ENCODE measurements around the gene FAM20A.
"Not testable (repeated sequence)": the region's sequence is repeated elsewhere in the genome, so short reads cannot be mapped to it uniquely, and the experiment has no call there.

The FAM20A gene

GRCh38 chr17:68499587-68499986, 101.6 kb downstream of the FAM20A start:
- Histone ChIP-seq H3K9ac (ENCODE audit: low read depth, low read length) (no peak overlapping the region), H3K9me3 (ENCODE audit: insufficient read depth, low read depth, low read length) (no peaks in the 10 kb centered on the region), H3K4me1 (ENCODE audit: insufficient read depth, low read length) (no peaks in the 10 kb centered on the region), H3K27me3 (ENCODE audit: insufficient read depth, low read length) (no peaks in the 10 kb centered on the region), H3K27ac (ENCODE audit: low read length) (no peak overlapping the region), H3K36me3 (ENCODE audit: insufficient read depth, low read depth, low read length) (no peaks in the 10 kb centered on the region), H3K4me3 (ENCODE audit: low read length) (no peak overlapping the region)

- H3K4me1 ChIP-seq (ENCODE audit: insufficient read depth, low read length) = no peaks in the 10 kb centered on the region
- no peak overlapping the region for H3K27ac ChIP-seq (ENCODE audit: low read length)
- no peak overlapping the region for H3K9ac ChIP-seq (ENCODE audit: low read depth, low read length)
- no peak overlapping the region for H3K4me3 ChIP-seq (ENCODE audit: low read length)
- no peaks in the 10 kb centered on the region for H3K9me3 ChIP-seq (ENCODE audit: insufficient read depth, low read depth, low read length)
- H3K36me3 ChIP-seq (ENCODE audit: insufficient read depth, low read depth, low read length) = no peaks in the 10 kb centered on the region
- H3K27me3 ChIP-seq (ENCODE audit: insufficient read depth, low read length) = no peaks in the 10 kb centered on the region
Measured at GRCh38 chr17:68498479-68499326, 102.5 kb downstream of the FAM20A start.

- Histone ChIP-seq H3K9me3 (ENCODE audit: insufficient read depth, low read depth, low read length) (no peaks in the 10 kb centered on the region), H3K36me3 (ENCODE audit: insufficient read depth, low read depth, low read length) (no peaks in the 10 kb centered on the region), H3K4me3 (ENCODE audit: low read length) (no peak overlapping the region), H3K9ac (ENCODE audit: low read depth, low read length) (no peak overlapping the region), H3K27ac (ENCODE audit: low read length) (no peak overlapping the region), H3K4me1 (ENCODE audit: insufficient read depth, low read length) (no peaks in the 10 kb centered on the region), H3K27me3 (ENCODE audit: insufficient read depth, low read length) (no peaks in the 10 kb centered on the region)
Measured at GRCh38 chr17:68497885-68498319, 103.3 kb downstream of the FAM20A start.

- Histone ChIP-seq H3K9me3 (ENCODE audit: insufficient read depth, low read depth, low read length) (no peaks in the 10 kb centered on the region), H3K27ac (ENCODE audit: low read length) (no peak overlapping the region), H3K9ac (ENCODE audit: low read depth, low read length) (no peak overlapping the region), H3K27me3 (ENCODE audit: insufficient read depth, low read length) (no peaks in the 10 kb centered on the region), H3K4me3 (ENCODE audit: low read length) (no peak overlapping the region), H3K4me1 (ENCODE audit: insufficient read depth, low read length) (no peaks in the 10 kb centered on the region), H3K36me3 (ENCODE audit: insufficient read depth, low read depth, low read length) (no peaks in the 10 kb centered on the region)
Measured at GRCh38 chr17:68495081-68495480, 106.1 kb downstream of the FAM20A start.

DNA sequence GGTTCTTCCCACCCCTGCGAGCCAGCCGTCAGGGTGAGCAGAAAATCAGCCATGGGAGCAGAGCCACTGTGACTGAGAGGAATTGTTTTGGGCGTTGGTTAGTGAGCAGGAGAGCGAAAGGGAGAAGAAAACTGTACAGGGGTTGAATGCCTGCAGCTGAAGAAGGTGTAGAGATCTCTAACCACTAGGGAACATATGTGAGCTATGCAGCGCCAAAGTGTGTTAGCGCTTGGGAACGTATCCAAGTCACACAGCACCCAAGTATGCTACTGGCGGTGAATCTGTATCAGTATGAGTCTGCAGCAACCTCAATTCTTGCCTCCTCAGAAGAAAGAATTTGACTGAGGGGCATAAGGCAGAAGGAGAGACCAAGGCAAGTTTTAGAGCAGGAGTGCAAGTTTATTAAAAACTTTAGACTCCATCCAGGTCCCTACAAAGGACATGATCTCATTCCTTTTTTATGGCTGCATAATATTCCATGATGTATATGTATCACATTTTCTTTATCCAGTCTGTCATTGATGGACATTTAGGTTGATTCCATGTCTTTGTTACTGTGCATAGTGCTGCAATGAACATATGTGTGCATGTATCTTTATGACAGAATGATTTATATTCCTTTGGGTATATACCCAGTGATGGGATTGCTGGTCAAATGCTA, 108.6 kb downstream of the FAM20A start:
- not testable (repeated sequence) for H3K4me3 ChIP-seq (ENCODE audit: low read length); H3K36me3 ChIP-seq (ENCODE audit: insufficient read depth, low read depth, low read length); H3K27me3 ChIP-seq (ENCODE audit: insufficient read depth, low read length); H3K9me3 ChIP-seq (ENCODE audit: insufficient read depth, low read depth, low read length); H3K4me1 ChIP-seq (ENCODE audit: insufficient read depth, low read length); H3K27ac ChIP-seq (ENCODE audit: low read length); H3K9ac ChIP-seq (ENCODE audit: low read depth, low read length)

DNA sequence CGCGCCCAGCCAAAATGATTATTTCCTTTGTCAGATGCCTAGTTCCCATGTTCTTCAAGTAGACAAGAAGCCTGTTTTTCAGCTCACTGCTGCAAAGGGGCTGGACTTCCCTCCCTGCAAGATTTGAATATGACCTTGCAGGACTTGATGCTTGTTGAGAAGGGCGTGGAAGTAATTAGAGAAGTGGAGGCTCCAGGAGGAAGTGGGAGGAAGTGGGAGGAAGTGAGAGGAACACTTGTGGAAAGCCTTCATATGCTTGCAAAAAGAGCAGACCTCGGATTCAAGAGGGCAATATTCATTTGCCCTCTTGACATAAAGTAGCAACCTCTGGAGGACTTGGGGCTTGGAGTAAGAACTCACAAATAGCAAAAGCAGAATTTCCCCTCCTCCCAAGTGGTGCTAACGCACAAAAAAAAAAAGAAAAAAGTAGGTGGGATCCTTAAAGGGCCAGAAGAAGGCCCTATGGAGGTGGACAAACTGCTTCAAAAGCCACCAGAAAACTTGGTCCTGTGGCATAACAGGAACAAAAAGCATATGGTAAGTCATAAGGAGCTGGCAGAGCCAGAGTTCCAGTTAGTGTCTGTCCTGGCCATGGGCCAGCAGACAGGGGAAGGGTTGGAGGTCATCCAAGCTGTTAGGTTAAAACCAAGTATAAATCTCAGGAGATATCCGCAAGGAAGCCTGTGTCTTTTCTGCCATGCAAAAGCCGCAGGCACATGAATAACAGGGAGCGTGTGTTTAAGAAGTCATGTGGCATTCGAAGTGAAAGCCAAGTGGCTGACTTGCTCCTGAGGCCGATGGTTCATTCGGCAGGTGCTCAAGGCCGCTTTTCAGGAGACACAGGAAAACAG, 109.6 kb downstream of the FAM20A start:
- H3K27me3 ChIP-seq (ENCODE audit: insufficient read depth, low read length) = no peaks in the 10 kb centered on the region
- no peaks in the 10 kb centered on the region for H3K9me3 ChIP-seq (ENCODE audit: insufficient read depth, low read depth, low read length)
- H3K9ac ChIP-seq (ENCODE audit: low read depth, low read length) = no peak overlapping the region
- no peak overlapping the region for H3K4me3 ChIP-seq (ENCODE audit: low read length)
- no peak overlapping the region for H3K27ac ChIP-seq (ENCODE audit: low read length)
- no peaks in the 10 kb centered on the region for H3K36me3 ChIP-seq (ENCODE audit: insufficient read depth, low read depth, low read length)
- no peaks in the 10 kb centered on the region for H3K4me1 ChIP-seq (ENCODE audit: insufficient read depth, low read length)

DNA sequence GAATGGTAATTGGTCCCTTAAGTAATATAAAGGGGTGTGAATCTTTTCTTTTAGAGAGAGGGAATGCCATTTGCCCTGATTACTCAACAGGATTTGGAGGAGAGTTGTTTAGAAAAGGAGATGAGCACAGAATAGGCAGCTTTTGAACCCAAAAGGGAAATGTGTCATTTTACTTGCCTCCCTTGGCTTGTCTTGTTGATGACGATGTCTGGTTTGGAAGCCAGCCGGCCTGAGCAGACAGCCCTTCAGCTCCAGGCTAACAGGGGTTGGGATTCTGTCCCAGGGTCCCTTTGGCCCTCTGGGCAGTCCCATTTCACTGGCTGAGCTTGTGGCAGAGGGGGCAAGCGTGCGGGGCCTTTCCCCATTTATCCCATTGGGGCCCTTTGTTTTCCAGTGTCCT, 111.2 kb downstream of the FAM20A start:
- no peaks in the 10 kb centered on the region for H3K9me3 ChIP-seq (ENCODE audit: insufficient read depth, low read depth, low read length)
- no peak overlapping the region for H3K9ac ChIP-seq (ENCODE audit: low read depth, low read length)
- no peaks in the 10 kb centered on the region for H3K36me3 ChIP-seq (ENCODE audit: insufficient read depth, low read depth, low read length)
- H3K4me1 ChIP-seq (ENCODE audit: insufficient read depth, low read length) = no peaks in the 10 kb centered on the region
- no peak overlapping the region for H3K4me3 ChIP-seq (ENCODE audit: low read length)
- H3K27me3 ChIP-seq (ENCODE audit: insufficient read depth, low read length) = no peaks in the 10 kb centered on the region
- H3K27ac ChIP-seq (ENCODE audit: low read length) = no peak overlapping the region

Data from iPS-20b (cell line).